DMS79 treated with DMSO at 0.1 percent for 48 hours (cell line): ENCODE results near the gene ADAMTS15.
A peak's percentile ranks its signal among the peaks of the same experiment; 100 is the strongest.

ENCODE experiments used
- DNase-seq: peaks from one replicate; lab custom pipeline; 2025; lab: John Stamatoyannopoulos, UW

The ADAMTS15 gene

GRCh38 chr11:130480711-130481140 is 32.3 kb downstream of the ADAMTS15 start:
- no peak for DNase-seq

GRCh38 chr11:130483124-130483523 is 34.7 kb downstream of the ADAMTS15 start:
- DNase-seq: no peak

- no peak for DNase-seq
These were observed 37.5 kb downstream of the ADAMTS15 start for GRCh38 chr11:130485983-130486382.

- no peak for DNase-seq
These were observed 38.0 kb downstream of the ADAMTS15 start for GRCh38 chr11:130486391-130486836.

GRCh38 chr11:130486987-130487923 is 38.8 kb downstream of the ADAMTS15 start:
- DNase-seq: no peak

- no peak for DNase-seq
These were observed 39.7 kb downstream of the ADAMTS15 start for GRCh38 chr11:130487924-130488815.

- DNase-seq: no peak
These were observed 40.6 kb downstream of the ADAMTS15 start for GRCh38 chr11:130488848-130489584.

- no peak for DNase-seq
These were observed 41.3 kb downstream of the ADAMTS15 start for GRCh38 chr11:130489716-130490115.

- no peak for DNase-seq
These were observed 42.4 kb downstream of the ADAMTS15 start for GRCh38 chr11:130490682-130491449.

GRCh38 chr11:130498181-130498580 is 49.7 kb downstream of the ADAMTS15 start:
- no peak for DNase-seq

GRCh38 chr11:130499828-130500227 is 51.4 kb downstream of the ADAMTS15 start:
- DNase-seq: no peak

GRCh38 chr11:130504317-130504716 is 55.9 kb downstream of the ADAMTS15 start:
- no peak for DNase-seq

- no peak for DNase-seq
These were observed 60.5 kb downstream of the ADAMTS15 start for GRCh38 chr11:130508913-130509312.

- DNase-seq: no peak
These were observed 61.5 kb downstream of the ADAMTS15 start for GRCh38 chr11:130509942-130510341.

GRCh38 chr11:130510407-130511006 is 62.1 kb downstream of the ADAMTS15 start:
- no peak for DNase-seq

GRCh38 chr11:130511765-130512164 is 63.3 kb downstream of the ADAMTS15 start:
- no peak for DNase-seq

- DNase-seq: no peak
These were observed 64.2 kb downstream of the ADAMTS15 start for GRCh38 chr11:130512662-130513061.

- peak; percentile 47 for DNase-seq
These were observed 64.7 kb downstream of the ADAMTS15 start for GRCh38 chr11:130513132-130513531.

- no peak for DNase-seq
These were observed 65.9 kb downstream of the ADAMTS15 start for GRCh38 chr11:130514316-130514715.

GRCh38 chr11:130514851-130515250 is 66.4 kb downstream of the ADAMTS15 start:
- no peak for DNase-seq
